Left colon (tissue), 2 donors: ENCODE measurements around the gene AATF. TPM values are rescaled to one million over a fixed set of nuclear protein-coding genes. Genes with fewer than 3 reads are reported as not detected.

Experiments
- ATAC-seq: fragments of 200-7000 bp; cut with Tn5 transposase; one replicate; pipeline ENCODE4 v1.9.1; 2020; ENCODE audit warnings: mild to moderate bottlenecking, moderate library complexity
- DNase-seq, 2 donors: peaks; one replicate each; pipeline ENCODE4 v3.0.0-alpha.2; 2020
- intact Hi-C, 2 donors: fragments of 100-400 bp; cut with DNase I in 1 of 2; cut with micrococcal nuclease in 1 of 2; formaldehyde crosslinking; loops; one replicate each; pipeline versions ENCODE4 v1.11.2 to v1.14.0; 2022; cut with DNase I, micrococcal nuclease
- total RNA-seq, 2 donors: library from RNA; stranded (reverse); fragmentation: NEBNext Ultra II Directional; extraction: Animal tissue kit (Norgen Biotek cat#: 25700); gene quantifications; one replicate each; pipeline ENCODE4 v1.2.1, GENCODE V29; 2021
- donor health status: DM: no; HTN: no; CAD: no.
- donor health status: DM: yes; HTN: yes; CAD: no.

AATF gene
- total RNA-seq, 2 donors from 2014 or later: 33.6 to 36.5 TPM

- DNase-seq: no peak
- intact Hi-C loops: no loop called here
- no peak for ATAC-seq
Measured at GRCh38 chr17:36972905-36973304, 24.2 kb downstream of the AATF start.

DNA sequence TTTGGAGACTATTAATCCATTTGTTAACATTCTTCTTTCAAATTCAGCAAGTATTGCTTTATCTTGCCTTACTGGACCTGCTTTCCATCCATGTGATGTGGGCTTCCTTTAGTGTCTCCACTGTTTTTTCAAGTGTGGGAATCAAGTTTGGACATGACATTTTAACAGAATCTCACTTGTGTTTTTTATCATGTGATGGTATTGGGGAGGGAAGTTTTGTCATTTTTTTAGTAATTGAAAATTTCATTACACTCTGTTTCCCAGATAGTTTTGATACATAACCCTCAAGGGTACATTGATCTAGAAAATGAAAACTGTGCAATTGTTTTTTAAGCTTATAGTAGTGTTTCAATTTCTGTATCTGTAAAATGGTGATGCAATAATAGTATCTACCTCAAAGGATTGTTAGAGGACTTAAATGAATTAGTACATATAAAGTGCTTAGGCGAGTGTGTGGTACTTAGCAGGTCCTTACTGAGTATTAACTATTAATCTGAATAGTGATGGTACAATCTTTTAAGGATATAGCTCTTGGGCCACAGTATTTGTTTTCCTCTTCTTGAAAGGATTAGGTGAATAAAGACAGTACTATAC lies 27.3 kb downstream of the AATF start:
- intact Hi-C loops: no loop called here
- DNase-seq: no peak
- no peak for ATAC-seq

GRCh38 chr17:36977066-36977465 lies 28.3 kb downstream of the AATF start:
- DNase-seq (no peak), ATAC-seq (no peak)
- intact Hi-C loops: no loop called here

DNA sequence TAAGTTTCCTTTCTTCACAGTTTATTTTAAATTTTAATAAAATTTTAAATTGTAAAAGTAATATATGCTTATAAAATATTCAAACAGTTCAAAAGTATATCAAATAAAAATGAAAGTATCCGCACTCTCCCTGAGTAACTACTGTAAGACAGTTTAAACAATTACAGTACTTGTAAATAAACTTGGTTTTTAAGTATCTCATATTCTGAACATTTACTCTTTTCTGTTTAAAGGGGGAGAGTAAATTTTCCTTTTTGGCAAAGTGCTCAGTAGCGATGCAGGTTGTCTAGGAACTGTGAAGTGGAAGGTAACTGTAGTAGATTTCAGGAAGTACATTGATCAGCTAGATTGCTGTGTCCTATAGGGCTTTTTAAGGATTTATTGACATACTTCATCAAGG lies 28.8 kb downstream of the AATF start:
- intact Hi-C loops: no loop called here
- no peak for ATAC-seq
- no peak for DNase-seq

GRCh38 chr17:36978810-36979564 lies 30.2 kb downstream of the AATF start:
- intact Hi-C loops: no loop called here
- DNase-seq (no peak), ATAC-seq (no peak)

GRCh38 chr17:36979565-36979941 lies 30.8 kb downstream of the AATF start:
- ATAC-seq (no peak), DNase-seq (no peak)
- intact Hi-C loops: no loop called here

DNA sequence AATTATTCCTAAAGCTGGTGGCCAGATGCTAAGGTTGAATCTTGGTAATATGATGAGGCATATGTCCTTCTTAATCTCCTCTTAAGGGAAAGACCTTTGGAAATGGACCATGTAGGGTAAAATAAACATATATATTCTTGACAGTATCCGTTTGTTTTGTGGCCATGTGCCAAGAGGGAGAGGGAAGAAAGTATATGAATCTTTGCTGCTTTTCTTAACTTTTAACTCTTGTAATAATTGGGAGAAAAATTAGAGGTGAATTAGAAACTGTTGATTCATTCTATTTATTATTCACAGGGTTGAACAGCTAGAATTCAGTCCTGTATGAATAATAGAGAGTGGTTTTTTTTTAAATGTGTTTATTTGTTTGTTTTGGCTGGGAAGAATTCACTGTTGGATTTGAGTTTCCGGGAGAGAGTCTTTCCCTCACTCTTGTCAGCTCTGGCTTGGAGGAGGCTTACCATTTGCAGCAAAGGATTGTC lies 31.6 kb downstream of the AATF start:
- DNase-seq (no peak), ATAC-seq (no peak)
- intact Hi-C loops: no loop called here

DNA sequence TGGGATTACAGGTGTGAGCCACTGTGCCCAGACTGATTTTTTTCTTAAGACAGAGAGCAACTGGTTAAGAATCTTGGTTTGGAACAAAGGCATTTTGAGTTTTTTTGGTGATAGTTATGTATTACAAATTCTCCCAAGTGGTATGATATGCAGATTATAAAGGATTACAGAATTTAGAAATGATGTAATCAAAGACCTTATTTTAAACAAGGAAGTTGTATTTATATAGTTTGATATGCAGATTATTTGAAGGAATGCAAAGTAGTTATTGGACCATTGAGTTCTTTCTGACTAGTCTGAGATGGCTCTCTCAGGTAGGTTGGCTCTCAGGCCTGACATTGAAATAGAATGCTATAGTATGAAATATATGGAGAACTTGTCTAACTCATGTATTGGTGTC lies 34.9 kb downstream of the AATF start:
- no peak for ATAC-seq
- no peak for DNase-seq
- intact Hi-C loops: no loop called here

GRCh38 chr17:36989173-36989572 lies 40.4 kb downstream of the AATF start:
- DNase-seq (no peak), ATAC-seq (no peak)
- intact Hi-C loops: no loop called here

DNA sequence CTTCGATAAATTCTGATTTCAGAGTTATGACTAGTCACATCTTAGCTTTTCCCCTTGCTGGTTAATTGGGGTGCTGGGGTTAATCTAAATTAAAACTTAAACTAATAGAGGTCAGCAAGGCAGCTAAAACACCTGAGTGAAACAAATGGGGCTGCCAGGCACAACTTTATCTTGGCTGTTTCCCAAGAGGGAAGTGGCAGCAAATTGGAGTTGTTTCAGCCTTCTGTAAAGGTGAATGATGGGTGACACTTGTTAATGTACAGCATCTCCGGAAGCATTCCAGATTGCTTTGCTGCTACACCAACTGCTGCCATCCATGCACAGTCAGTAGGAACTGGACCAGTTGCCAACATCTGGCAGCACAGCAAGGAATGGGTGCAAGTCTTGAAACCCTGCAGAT lies 43.9 kb downstream of the AATF start:
- no peak for DNase-seq
- intact Hi-C loops: no loop called here
- ATAC-seq: no peak

DNA sequence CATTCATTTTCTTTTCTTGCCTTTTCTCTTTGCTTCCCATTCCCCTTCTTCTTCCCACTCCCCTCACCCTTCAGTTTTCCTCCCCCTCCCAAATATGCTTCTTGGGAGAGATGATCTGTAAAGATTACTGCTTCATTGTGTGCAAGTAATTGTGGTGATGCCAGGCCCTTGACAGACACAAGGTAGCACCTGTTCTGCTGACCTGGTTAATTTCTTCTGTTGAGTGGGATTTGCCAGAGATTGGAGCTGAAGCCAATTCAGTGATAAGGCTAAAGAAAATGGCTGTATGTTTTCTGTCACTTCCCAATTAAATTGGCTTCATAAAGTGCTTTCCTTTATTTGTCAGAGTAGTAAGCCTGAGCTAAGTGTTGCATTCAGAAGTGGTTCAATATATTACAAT lies 44.5 kb downstream of the AATF start:
- no peak for ATAC-seq
- intact Hi-C loops: no loop called here
- no peak for DNase-seq

DNA sequence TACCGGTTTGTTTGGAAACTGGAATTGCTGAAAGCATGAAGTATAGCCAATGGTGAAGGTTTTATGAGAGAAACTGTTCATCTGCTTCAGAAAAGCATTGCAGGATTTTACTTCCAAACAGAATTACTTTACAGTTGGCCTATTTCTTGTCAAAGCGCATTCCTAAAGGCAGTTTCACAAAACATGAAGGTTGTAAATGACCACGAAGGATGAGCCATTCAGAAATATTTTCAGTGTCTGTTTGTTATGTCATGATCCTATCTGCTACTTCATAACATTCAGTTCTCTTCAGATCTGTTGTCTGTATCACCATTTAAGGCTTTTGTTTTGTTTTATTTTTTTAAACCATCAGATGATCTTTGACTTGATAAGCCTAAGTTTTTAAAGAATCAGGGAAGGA lies 45.7 kb downstream of the AATF start:
- ATAC-seq (no peak), DNase-seq (no peak)
- intact Hi-C loops: no loop called here

DNA sequence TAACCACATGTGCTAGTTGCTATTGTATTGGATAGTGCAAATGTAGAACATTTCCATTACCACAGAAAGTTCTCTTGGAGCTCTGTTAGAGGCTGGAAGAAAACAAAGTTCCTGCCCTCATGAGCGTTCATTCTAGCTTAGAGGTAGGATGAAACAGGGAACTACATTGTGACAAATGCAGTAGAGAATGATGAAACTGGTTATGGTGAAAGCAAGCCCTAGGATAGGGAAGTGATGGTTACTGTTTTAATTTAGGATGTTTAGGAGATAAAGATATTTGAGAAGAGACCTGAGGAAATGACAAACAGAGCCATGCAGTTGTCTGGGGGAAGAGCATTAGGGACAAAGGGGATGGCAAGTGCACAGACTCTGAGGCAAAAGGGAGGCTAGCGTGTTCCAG lies 50.7 kb downstream of the AATF start:
- DNase-seq (no peak), ATAC-seq (no peak)
- intact Hi-C loops: no loop called here

GRCh38 chr17:37016780-37017179 lies 68.0 kb downstream of the AATF start:
- DNase-seq (no peak), ATAC-seq (no peak)
- intact Hi-C loops: no loop called here

GRCh38 chr17:37017404-37017803 lies 68.7 kb downstream of the AATF start:
- ATAC-seq: no peak
- intact Hi-C loops: no loop called here

GRCh38 chr17:37019117-37019740 lies 70.5 kb downstream of the AATF start:
- intact Hi-C loops: no loop called here
- ATAC-seq: no peak
- DNase-seq: no peak

More at GRCh38 chr17:37017404-37017803, 68.7 kb downstream of the AATF start:
- no peak for DNase-seq

GRCh38 chr17:37019741-37020129 lies 71.0 kb downstream of the AATF start:
- no peak for ATAC-seq
- DNase-seq: no peak
- intact Hi-C loops: no loop called here

DNA sequence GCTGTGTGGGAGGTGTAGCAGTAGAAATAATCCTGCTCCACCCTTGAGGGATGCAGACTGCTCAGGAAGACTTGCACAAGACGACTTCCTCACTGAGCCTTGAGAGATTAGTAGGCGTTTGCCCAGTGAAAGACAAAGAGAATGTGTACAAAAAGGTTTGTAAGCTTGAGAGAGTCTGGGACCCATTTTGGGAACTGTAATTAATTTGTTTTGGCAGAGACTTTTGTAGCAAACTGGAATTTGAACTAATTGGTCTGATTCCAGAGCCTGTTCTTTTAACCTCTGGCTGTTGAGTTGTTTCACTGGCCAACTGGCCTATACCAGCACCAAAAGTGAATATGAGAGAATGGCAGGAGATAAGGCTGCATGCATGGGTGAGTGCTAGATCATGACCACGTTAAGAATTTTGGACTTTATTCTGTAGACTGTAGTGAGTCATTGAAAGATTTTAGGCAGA lies 75.5 kb downstream of the AATF start:
- ATAC-seq: no peak
- intact Hi-C loops: no loop called here
- DNase-seq: no peak

- DNase-seq (no peak), ATAC-seq (peak; percentile 58)
- intact Hi-C loops: no loop called here
Measured at GRCh38 chr17:37025238-37025637, 76.5 kb downstream of the AATF start.

- ATAC-seq: no peak
- DNase-seq: no peak
- intact Hi-C loops: no loop called here
Measured at GRCh38 chr17:37025847-37026530, 77.2 kb downstream of the AATF start.
